Smooth muscle cell (in vitro differentiated cells): Measurements from ENCODE around the gene EPC2. TPM values are rescaled to one million over a fixed set of nuclear protein-coding genes. Genes with fewer than 3 reads are reported as not detected.

Experiments
- DNase-seq: peaks from one replicate; lab custom pipeline; 2025; ENCODE audit not compliant: unreplicated experiment; lab: John Stamatoyannopoulos, UW
- H2AFZ ChIP-seq: fragments of 200-600 bp; sonication (generic); 2 replicates; pipeline ENCODE4 v1.6.0; 2016; ENCODE audit warnings: antibody characterized with exemption, low read depth, mild to moderate bottlenecking
- H3F3A ChIP-seq: fragments of 200-600 bp; sonication (generic); 2 replicates; pipeline ENCODE4 v1.6.0; 2017; ENCODE audit warnings: antibody characterized with exemption, low read depth
- H3K27ac ChIP-seq: fragments of 200-600 bp; sonication (generic); 2 replicates; pipeline ENCODE4 v1.5.1; 2016; ENCODE audit warnings: low read depth, mild to moderate bottlenecking
- H3K27me3 ChIP-seq: fragments of 200-600 bp; sonication (generic); 2 replicates; pipeline ENCODE4 v1.6.1; 2016; ENCODE audit warnings: low read depth, mild to moderate bottlenecking
- H3K36me3 ChIP-seq: fragments of 200-600 bp; sonication (generic); 2 replicates; pipeline ENCODE4 v1.5.1; 2016; ENCODE audit warnings: low read depth
- H3K4me1 ChIP-seq: fragments of 200-600 bp; sonication (generic); 2 replicates; pipeline ENCODE4 v1.5.1; 2016; ENCODE audit warnings: low read depth
- H3K4me2 ChIP-seq: fragments of 200-600 bp; sonication (generic); 2 replicates; pipeline ENCODE4 v1.6.0; 2016; ENCODE audit warnings: mild to moderate bottlenecking
- H3K4me3 ChIP-seq: fragments of 200-600 bp; sonication (generic); 2 replicates; pipeline ENCODE4 v1.5.1; 2016; ENCODE audit warnings: mild to moderate bottlenecking
- H3K79me2 ChIP-seq: fragments of 200-600 bp; sonication (generic); 2 replicates; pipeline ENCODE4 v1.6.0; 2016; ENCODE audit warnings: low read depth, mild to moderate bottlenecking
- H3K9ac ChIP-seq: fragments of 200-600 bp; sonication (generic); 2 replicates; pipeline ENCODE4 v1.6.0; 2016; ENCODE audit warnings: low read depth
- H3K9me3 ChIP-seq: fragments of 200-600 bp; sonication (generic); replicated peaks from 2 replicates; pipeline ENCODE4 v1.5.1; 2016; ENCODE audit warnings: low read depth
- H4K20me1 ChIP-seq: fragments of 200-600 bp; sonication (generic); 2 replicates; pipeline ENCODE4 v1.6.0; 2016; ENCODE audit warnings: low read depth
- WGBS: methylation state at CpG from one replicate; pipeline ENCODE4 v1.1.7; 2016; ENCODE audit warnings: low lambda C conversion rate; 5-methylcytosine and 5-hydroxymethylcytosine counted together
- polyA plus RNA-seq: library from polyadenylated mRNA; unstranded; fragments of >200 nt; fragmentation: Nextera tagmentation; extraction: Ambion mirVana; gene quantifications from 2 replicates; pipeline ENCODE4 v1.2.1, GENCODE V29; 2016
- total RNA-seq: library from RNA; depleted of rRNA; stranded (reverse); fragments of >200 nt; gene quantifications from 2 replicates; pipeline ENCODE4 v1.2.3, GENCODE V29; 2014
- TF ChIP-seq, protein P1 (sequence below): fragments of 200-600 bp; sonication (generic); IDR thresholded peaks from 2 replicates; pipeline ENCODE4 v1.5.1; 2017; ENCODE audit warnings: borderline replicate concordance, mild to moderate bottlenecking, antibody characterized with exemption; ENCODE audit not compliant: insufficient read depth, poor library complexity, severe bottlenecking

The EPC2 gene
- total and polyA plus RNA-seq, 2 experiments from 2014 or later = 2.7 to 26.7 TPM

GRCh38 chr2:148802448-148803220, 158.1 kb downstream of the EPC2 start:
- no peaks in the 10 kb centered on the region for H3F3A ChIP-seq
- no peak overlapping the region for H3K4me2 ChIP-seq
- H3K4me3 ChIP-seq = no peak overlapping the region
- TF ChIP-seq, protein P1, sequence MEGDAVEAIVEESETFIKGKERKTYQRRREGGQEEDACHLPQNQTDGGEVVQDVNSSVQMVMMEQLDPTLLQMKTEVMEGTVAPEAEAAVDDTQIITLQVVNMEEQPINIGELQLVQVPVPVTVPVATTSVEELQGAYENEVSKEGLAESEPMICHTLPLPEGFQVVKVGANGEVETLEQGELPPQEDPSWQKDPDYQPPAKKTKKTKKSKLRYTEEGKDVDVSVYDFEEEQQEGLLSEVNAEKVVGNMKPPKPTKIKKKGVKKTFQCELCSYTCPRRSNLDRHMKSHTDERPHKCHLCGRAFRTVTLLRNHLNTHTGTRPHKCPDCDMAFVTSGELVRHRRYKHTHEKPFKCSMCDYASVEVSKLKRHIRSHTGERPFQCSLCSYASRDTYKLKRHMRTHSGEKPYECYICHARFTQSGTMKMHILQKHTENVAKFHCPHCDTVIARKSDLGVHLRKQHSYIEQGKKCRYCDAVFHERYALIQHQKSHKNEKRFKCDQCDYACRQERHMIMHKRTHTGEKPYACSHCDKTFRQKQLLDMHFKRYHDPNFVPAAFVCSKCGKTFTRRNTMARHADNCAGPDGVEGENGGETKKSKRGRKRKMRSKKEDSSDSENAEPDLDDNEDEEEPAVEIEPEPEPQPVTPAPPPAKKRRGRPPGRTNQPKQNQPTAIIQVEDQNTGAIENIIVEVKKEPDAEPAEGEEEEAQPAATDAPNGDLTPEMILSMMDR = no peak
- H2AFZ ChIP-seq = no peak overlapping the region
- H3K9ac ChIP-seq = no peak overlapping the region
- no peaks in the 10 kb centered on the region for H3K36me3 ChIP-seq
- no peak for DNase-seq
- H4K20me1 ChIP-seq = no peaks in the 10 kb centered on the region
- 82% methylated on average over 2 of the region's 2 CpGs for WGBS
- H3K27me3 ChIP-seq = no peaks in the 10 kb centered on the region
- no peaks in the 10 kb centered on the region for H3K79me2 ChIP-seq
- H3K27ac ChIP-seq = no peak overlapping the region
- H3K9me3 ChIP-seq = no peaks in the 10 kb centered on the region
- no peaks in the 10 kb centered on the region for H3K4me1 ChIP-seq

- Histone ChIP-seq H2AFZ (no peak overlapping the region), H3F3A (no peaks in the 10 kb centered on the region), H3K9ac (no peak overlapping the region), H3K36me3 (no peaks in the 10 kb centered on the region), H3K4me3 (no peak overlapping the region), H3K79me2 (no peaks in the 10 kb centered on the region), H3K9me3 (no peaks in the 10 kb centered on the region), H3K4me2 (no peak overlapping the region), H3K27me3 (no peaks in the 10 kb centered on the region), H3K4me1 (no peaks in the 10 kb centered on the region), H4K20me1 (no peaks in the 10 kb centered on the region), H3K27ac (no peak overlapping the region)
- TF ChIP-seq, protein P1 = no peak
- 93% methylated on average over 5 of the region's 5 CpGs for WGBS
- DNase-seq = no peak
Measured at GRCh38 chr2:148810081-148810480, 165.5 kb downstream of the EPC2 start.

DNA sequence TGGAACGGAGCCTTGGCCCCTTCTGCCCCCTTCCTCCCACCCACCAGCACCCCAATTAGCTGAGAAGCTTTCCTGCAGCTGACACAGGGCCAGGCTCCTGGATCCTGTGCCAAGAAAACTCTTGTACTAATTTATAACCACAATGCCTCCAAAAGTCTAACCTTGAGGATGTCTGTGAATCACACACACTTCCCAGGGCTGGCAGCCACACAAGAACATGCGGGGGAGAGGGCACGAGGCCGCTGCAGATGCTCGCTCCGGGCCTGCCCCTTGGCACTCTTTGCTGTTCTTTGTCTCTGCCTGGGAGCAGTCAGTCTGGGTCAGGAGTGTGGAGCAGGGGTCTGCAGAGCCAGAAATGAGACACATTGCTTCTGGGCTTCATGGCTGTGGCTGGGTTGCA, 167.8 kb downstream of the EPC2 start:
- no peak overlapping the region for H3K9ac ChIP-seq
- H3F3A ChIP-seq = no peaks in the 10 kb centered on the region
- H3K4me1 ChIP-seq = peaks cover 3% of the 10 kb centered on the region
- no peaks in the 10 kb centered on the region for H3K79me2 ChIP-seq
- no peaks in the 10 kb centered on the region for H3K27me3 ChIP-seq
- no peaks in the 10 kb centered on the region for H3K36me3 ChIP-seq
- WGBS = 92% methylated on average over 6 of the region's 6 CpGs
- H3K4me2 ChIP-seq = no peak overlapping the region
- H2AFZ ChIP-seq = no peak overlapping the region
- DNase-seq = no peak
- H3K4me3 ChIP-seq = no peak overlapping the region
- TF ChIP-seq, protein P1 = no peak
- no peak overlapping the region for H3K27ac ChIP-seq
- H4K20me1 ChIP-seq = no peaks in the 10 kb centered on the region
- no peaks in the 10 kb centered on the region for H3K9me3 ChIP-seq

- Histone ChIP-seq H3K36me3 (no peaks in the 10 kb centered on the region), H2AFZ (no peak overlapping the region), H3K9ac (no peak overlapping the region), H3K9me3 (no peaks in the 10 kb centered on the region), H3K4me2 (no peak overlapping the region), H3K27me3 (no peaks in the 10 kb centered on the region), H3K79me2 (no peaks in the 10 kb centered on the region), H3K27ac (no peak overlapping the region), H3K4me1 (peaks cover 4% of the 10 kb centered on the region), H3F3A (no peaks in the 10 kb centered on the region), H4K20me1 (no peaks in the 10 kb centered on the region), H3K4me3 (no peak overlapping the region)
- WGBS = 65% methylated on average over 11 of the region's 11 CpGs
- TF ChIP-seq, protein P1 = no peak
- DNase-seq = no peak
Measured at GRCh38 chr2:148813603-148814065, 169.1 kb downstream of the EPC2 start.
